H9 (cell line): ENCODE data around the gene G3BP1. TPM values are rescaled to one million over a fixed set of nuclear protein-coding genes. Genes with fewer than 3 reads are reported as not detected.
A peak's percentile ranks its signal among the peaks of the same experiment; 100 is the strongest.

Experiments
- DNase-seq: peaks from one replicate; pipeline ENCODE4 v3.0.0-alpha.2; 2017
- H2AFZ ChIP-seq: one replicate; pipeline ENCODE4 v1.6.1; 2013; ENCODE audit warnings: mild to moderate bottlenecking, low read length, control low read depth, moderate library complexity
- H2AK5ac ChIP-seq: 2 replicates; pipeline ENCODE4 v1.6.1; 2013; ENCODE audit warnings: low read length, control low read depth, mixed read lengths; ENCODE audit not compliant: insufficient read length
- H2BK120ac ChIP-seq: one replicate; pipeline ENCODE4 v1.6.1; 2013; ENCODE audit warnings: low read depth, mild to moderate bottlenecking, low read length, control low read depth, inconsistent platforms; ENCODE audit not compliant: poor library complexity, severe bottlenecking
- H2BK12ac ChIP-seq: 2 replicates; pipeline ENCODE4 v1.6.1; 2013; ENCODE audit warnings: low read length, control low read depth, mixed read lengths, low read depth; ENCODE audit not compliant: insufficient read length
- H2BK15ac ChIP-seq: 2 replicates; pipeline ENCODE4 v1.6.1; 2013; ENCODE audit warnings: low read depth, low read length, control low read depth
- H2BK20ac ChIP-seq: one replicate; pipeline ENCODE4 v1.6.1; 2013; ENCODE audit warnings: low read depth, mild to moderate bottlenecking, low read length, control low read depth, inconsistent platforms; ENCODE audit not compliant: poor library complexity, severe bottlenecking
- H2BK5ac ChIP-seq: 2 replicates; pipeline ENCODE4 v1.6.1; 2013; ENCODE audit warnings: low read length, control low read depth, mixed read lengths; ENCODE audit not compliant: insufficient read length
- H3K14ac ChIP-seq: 2 replicates; pipeline ENCODE4 v1.6.1; 2013; ENCODE audit warnings: low read length, control low read depth; ENCODE audit not compliant: insufficient read depth
- H3K18ac ChIP-seq: 2 replicates; pipeline ENCODE4 v1.6.1; 2013; ENCODE audit warnings: low read depth, mild to moderate bottlenecking, mixed read lengths, low read length, control low read depth; ENCODE audit not compliant: insufficient read length
- H3K23ac ChIP-seq: 2 replicates; pipeline ENCODE4 v1.6.1; 2013; ENCODE audit warnings: low read length, control low read depth, mixed read lengths, low read depth; ENCODE audit not compliant: insufficient read length
- H3K23me2 ChIP-seq: 2 replicates; pipeline ENCODE4 v1.6.1; 2013; ENCODE audit warnings: low read depth, mild to moderate bottlenecking, mixed read lengths, low read length, control low read depth; ENCODE audit not compliant: insufficient read length, poor library complexity, severe bottlenecking
- H3K27ac ChIP-seq: 2 replicates; pipeline ENCODE4 v1.5.1; 2013; ENCODE audit warnings: low read length, control low read depth, mixed read lengths, low read depth; ENCODE audit not compliant: insufficient read length
- H3K27me3 ChIP-seq: 2 replicates; pipeline ENCODE4 v1.6.1; 2013; ENCODE audit warnings: low read length, control low read depth, inconsistent platforms; ENCODE audit not compliant: insufficient read depth
- H3K4ac ChIP-seq: 2 replicates; pipeline ENCODE4 v1.6.1; 2013; ENCODE audit warnings: low read depth, mild to moderate bottlenecking, control low read depth, inconsistent platforms, low read length, moderate library complexity
- H3K4me1 ChIP-seq: 2 replicates; pipeline ENCODE4 v1.6.1; 2013; ENCODE audit warnings: low read length, control low read depth, inconsistent platforms; ENCODE audit not compliant: insufficient read depth
- H3K4me2 ChIP-seq: 2 replicates; pipeline ENCODE4 v1.6.1; 2013; ENCODE audit warnings: low read length, control low read depth, mixed read lengths; ENCODE audit not compliant: insufficient read length, insufficient read depth
- H3K56ac ChIP-seq: 2 replicates; pipeline ENCODE4 v1.6.1; 2013; ENCODE audit warnings: low read depth, mild to moderate bottlenecking, mixed read lengths, low read length, control low read depth; ENCODE audit not compliant: insufficient read length
- H3K79me1 ChIP-seq: 2 replicates; pipeline ENCODE4 v1.6.1; 2013; ENCODE audit warnings: low read depth, mild to moderate bottlenecking, moderate library complexity, low read length, control low read depth, inconsistent platforms; ENCODE audit not compliant: insufficient read depth, poor library complexity, severe bottlenecking
- H3K79me2 ChIP-seq: 2 replicates; pipeline ENCODE4 v1.6.1; 2013; ENCODE audit warnings: low read length, control low read depth, inconsistent platforms; ENCODE audit not compliant: insufficient read depth
- H3K9ac ChIP-seq: 2 replicates; pipeline ENCODE4 v1.6.1; 2013; ENCODE audit warnings: low read length, control low read depth, mixed read lengths; ENCODE audit not compliant: insufficient read length; ENCODE audit errors: extremely low read depth
- H3K9me3 ChIP-seq: one replicate; pipeline ENCODE4 v1.6.1; 2013; ENCODE audit warnings: low read depth, low read length, inconsistent platforms; ENCODE audit not compliant: control insufficient read depth
- H3T11ph ChIP-seq: one replicate; pipeline ENCODE4 v1.6.1; 2013; ENCODE audit warnings: mild to moderate bottlenecking, low read length, control low read depth, inconsistent platforms
- H4K20me1 ChIP-seq: one replicate; pipeline ENCODE4 v1.6.1; 2013; ENCODE audit not compliant: control insufficient read depth, insufficient read length, insufficient read depth
- H4K5ac ChIP-seq: 2 replicates; pipeline ENCODE4 v1.6.1; 2013; ENCODE audit warnings: low read depth, mild to moderate bottlenecking, mixed read lengths, low read length, control low read depth; ENCODE audit not compliant: insufficient read length
- H4K8ac ChIP-seq: replicated peaks from 2 replicates; pipeline ENCODE4 v1.6.1; 2013; ENCODE audit warnings: low read length, control low read depth, mixed read lengths, low read depth; ENCODE audit not compliant: insufficient read length
- H4K91ac ChIP-seq: 2 replicates; pipeline ENCODE4 v1.6.1; 2013; ENCODE audit warnings: low read depth, mild to moderate bottlenecking, moderate library complexity, mixed read lengths, low read length, control low read depth; ENCODE audit not compliant: insufficient read length
- H3K27ac Mint-ChIP-seq, 3 experiments: 2 replicates in 2 of 3; 3 replicates in 1 of 3; pipeline ENCODE4 v1.8.0; 2020 to 2021; ENCODE audit warnings: mixed read lengths in 3 of 3, mild to moderate bottlenecking in 1 of 3, moderate library complexity in 1 of 3
- H3K27me3 Mint-ChIP-seq: 2 replicates; pipeline ENCODE4 v1.8.0; 2021; ENCODE audit warnings: low read depth, mild to moderate bottlenecking, moderate library complexity, mixed read lengths
- H3K36me3 Mint-ChIP-seq, 3 experiments: 2 replicates in 2 of 3; 3 replicates in 1 of 3; pipeline ENCODE4 v1.8.0; 2020 to 2021; ENCODE audit warnings: low read depth in 3 of 3, mixed read lengths in 3 of 3; ENCODE audit not compliant: insufficient read depth in 1 of 3
- H3K4me1 Mint-ChIP-seq, 2 experiments: 2 replicates each; pipeline ENCODE4 v1.8.0; 2020; ENCODE audit warnings: mixed read lengths in 2 of 2
- H3K4me3 Mint-ChIP-seq, 2 experiments: 2 replicates in 1 of 2; 3 replicates in 1 of 2; pipeline ENCODE4 v1.8.0; 2020 to 2021; ENCODE audit warnings: mild to moderate bottlenecking in 2 of 2, mixed read lengths in 2 of 2, moderate library complexity in 1 of 2
- H3K9me3 Mint-ChIP-seq, 2 experiments: 2 replicates in 1 of 2; 3 replicates in 1 of 2; pipeline ENCODE4 v1.8.0; 2020; ENCODE audit warnings: mild to moderate bottlenecking in 2 of 2, mixed read lengths in 2 of 2, moderate library complexity in 1 of 2
- CTCF ChIP-seq: fragments of 200-600 bp; sonication (generic); conservative IDR thresholded peaks from 3 replicates; pipeline ENCODE4 v1.8.0; 2021; ENCODE audit warnings: antibody characterized with exemption, mild to moderate bottlenecking
- WGBS: extraction: QIAGEN DNeasy Blood & Tissue Kit; methylation state at CpG from one replicate; pipeline ENCODE4 v1.1.7; 2013; ENCODE audit warnings: missing lambda C conversion rate, low lambda C conversion rate, mixed read lengths; ENCODE audit not compliant: insufficient read length; ENCODE audit errors: extremely low coverage; 5-methylcytosine and 5-hydroxymethylcytosine counted together
- total RNA-seq: library from RNA; stranded (reverse); gene quantifications from 2 replicates; pipeline ENCODE4 v1.2.1, GENCODE V29; 2021

G3BP1 gene
- total RNA-seq, 1 experiment from 2014 or later, result 439 TPM

- no peak overlapping the region for H4K5ac ChIP-seq
- H3K79me2 ChIP-seq, result 0 out of 2 replicates have a peak, but pooled peaks cover 2% of the 10 kb centered on the region
- no peak overlapping the region for H3K14ac ChIP-seq
- no peak overlapping the region for H3K4ac ChIP-seq
- H3K27ac ChIP-seq, result no peak overlapping the region
- no peak overlapping the region for H3K23ac ChIP-seq
- H2BK120ac ChIP-seq, result no peak overlapping the region
- H2BK20ac ChIP-seq, result no peak overlapping the region
- H3K36me3 Mint-ChIP-seq, result peaks cover 0 to 5% (median 4%) of the 10 kb centered on the region in 3 experiments; a peak in 2 of 7 replicates
- no peak overlapping the region for H2BK15ac ChIP-seq
- H3K56ac ChIP-seq, result no peak overlapping the region
- H3K4me2 ChIP-seq, result peak overlapping the region; percentile 51
- H3K27ac Mint-ChIP-seq, result peak overlapping the region in 2 of 3 experiments; percentile 27 to 75; a peak in 2 of 7 replicates
- H2AFZ ChIP-seq, result no peak overlapping the region
- peaks cover 3% of the 10 kb centered on the region for H3K79me1 ChIP-seq
- H3K27me3 Mint-ChIP-seq, result no peaks in the 10 kb centered on the region; the same call in 1 of the 2 replicates
- no peak overlapping the region for H2BK12ac ChIP-seq
- no peaks in the 10 kb centered on the region for H3K9me3 Mint-ChIP-seq
- peaks cover 31 to 39% of the 10 kb centered on the region in 2 experiments for H3K4me1 Mint-ChIP-seq
- H3K23me2 ChIP-seq, result peaks cover 5% of the 10 kb centered on the region
- H3K27me3 ChIP-seq, result no peaks in the 10 kb centered on the region
- H3K4me3 Mint-ChIP-seq, result peak overlapping the region; percentile 84 to 87
- no peaks in the 10 kb centered on the region for H3K9me3 ChIP-seq
- H3K9ac ChIP-seq, result peak overlapping the region; percentile 53
- H3T11ph ChIP-seq, result no peak overlapping the region
- H3K4me1 ChIP-seq, result peaks cover 9% of the 10 kb centered on the region
- H2BK5ac ChIP-seq, result no peak overlapping the region
- WGBS, result no CpG with 5 or more reads among the region's 11 CpGs
- no peak overlapping the region for H2AK5ac ChIP-seq
- no peaks in the 10 kb centered on the region for H4K20me1 ChIP-seq
- H4K8ac ChIP-seq, result no peak overlapping the region
- no peak overlapping the region for H4K91ac ChIP-seq
- no peak for DNase-seq
- H3K18ac ChIP-seq, result no peak overlapping the region
- TF ChIP-seq CTCF, result no peak
These were observed 13.7 kb upstream of the G3BP1 start for GRCh38 chr5:151758141-151758429.
